Measurements from ENCODE around the gene IFI35. TPM values are rescaled to one million over a fixed set of nuclear protein-coding genes. Genes with fewer than 3 reads are reported as not detected.
"Not testable (repeated sequence)": the region's sequence is repeated elsewhere in the genome, so short reads cannot be mapped to it uniquely, and the experiment has no call there.

The IFI35 gene
- total and polyA plus RNA-seq, 8 donors = 17.5 to 41.5 (median 19.6) TPM

- ATAC-seq (no peak), DNase-seq (no peak)
- Histone ChIP-seq H3K4me1 (no peaks in the 10 kb centered on the region), H3K36me3 (peaks cover 0 to 40% of the 10 kb centered on the region in 2 donors), H3K9me3 (no peaks in the 10 kb centered on the region), H3K27me3 (no peaks in the 10 kb centered on the region), H3K4me3 (no peak overlapping the region), H3K27ac (no peak overlapping the region)
- TF ChIP-seq CTCF (IDR thresholded peaks at IDR 0.05) = no peak
- intact Hi-C loops (cut with DNase I) = no loop called here
These were observed 45.4 kb downstream of the IFI35 start for GRCh38 chr17:43051969-43052368.

GRCh38 chr17:43053008-43053407 is 46.4 kb downstream of the IFI35 start:
- H3K4me1 ChIP-seq; H3K9me3 ChIP-seq; ATAC-seq; H3K27me3 ChIP-seq; intact Hi-C loops (cut with DNase I); H3K27ac ChIP-seq; H3K4me3 ChIP-seq; DNase-seq: not testable (repeated sequence)
- peaks cover 0 to 42% of the 10 kb centered on the region in 2 donors for H3K36me3 ChIP-seq

GRCh38 chr17:43056051-43056450 is 49.5 kb downstream of the IFI35 start:
- TF ChIP-seq CTCF (IDR thresholded peaks at IDR 0.05) = no peak
- Histone ChIP-seq H3K4me1 (no peaks in the 10 kb centered on the region), H3K27me3 (no peaks in the 10 kb centered on the region), H3K9me3 (no peaks in the 10 kb centered on the region), H3K36me3 (peaks cover 0 to 30% of the 10 kb centered on the region in 2 donors), H3K27ac (no peak overlapping the region), H3K4me3 (no peak overlapping the region)
- DNase-seq = peak in 1 of 4 donors; percentile 34
- ATAC-seq = no peak
- intact Hi-C loops (cut with DNase I) = no loop called here

GRCh38 chr17:43062984-43063638 is 56.5 kb downstream of the IFI35 start:
- Histone ChIP-seq H3K36me3 (peaks cover 0 to 16% of the 10 kb centered on the region in 2 donors), H3K27ac (no peak overlapping the region), H3K27me3 (no peaks in the 10 kb centered on the region), H3K9me3 (no peaks in the 10 kb centered on the region), H3K4me1 (no peaks in the 10 kb centered on the region), H3K4me3 (no peak overlapping the region)
- TF ChIP-seq CTCF (IDR thresholded peaks at IDR 0.05) = no peak
- intact Hi-C loops (cut with DNase I) = no loop called here
- ATAC-seq (no peak), DNase-seq (no peak)

Other genes starting within 250 kb of the IFI35 start
- 10 to 100 TPM; 76.1 to 95.4 TPM for gene RAMP2, start 245.6 kb upstream of the IFI35 start, total RNA-seq
- 100 to 1,000 TPM; 153 to 213 (median 182) TPM for gene RAMP2, start 245.6 kb upstream of the IFI35 start, polyA plus RNA-seq (ENCODE audit: insufficient read length in 6 of 6)
- gene VPS25, start 233.3 kb upstream of the IFI35 start, total RNA-seq = 10 to 100 TPM; 54.8 to 55.3 TPM
- 10 to 100 TPM; 62.1 to 72.7 (median 69.0) TPM for gene VPS25, start 233.3 kb upstream of the IFI35 start, polyA plus RNA-seq (ENCODE audit: insufficient read length in 6 of 6)
- under 1 TPM in 1 of 2 donors, not detected in 1; 0.21 TPM for gene WNK4, start 226.2 kb upstream of the IFI35 start, total RNA-seq
- 1 to 10 TPM in 5 of 6 donors, under 1 TPM in 1; 0.60 to 2.5 (median 1.9) TPM for gene WNK4, start 226.2 kb upstream of the IFI35 start, polyA plus RNA-seq (ENCODE audit: insufficient read length in 6 of 6)
- 10 to 100 TPM; 59.1 to 83.1 TPM for gene COA3, start 208.1 kb upstream of the IFI35 start, total RNA-seq
- 10 to 100 TPM; 87.2 to 96.2 (median 91.4) TPM for gene COA3, start 208.1 kb upstream of the IFI35 start, polyA plus RNA-seq (ENCODE audit: insufficient read length in 6 of 6)
- gene CNTD1, start 207.9 kb upstream of the IFI35 start, total RNA-seq = 1 to 10 TPM in 1 of 2 donors, not detected in 1; 1.5 TPM
- gene CNTD1, start 207.9 kb upstream of the IFI35 start, polyA plus RNA-seq (ENCODE audit: insufficient read length in 6 of 6) = 1 to 10 TPM; 1.8 to 3.4 (median 2.6) TPM
- 10 to 100 TPM; 63.8 to 82.6 TPM for gene BECN1, start 182.5 kb upstream of the IFI35 start, total RNA-seq
- gene BECN1, start 182.5 kb upstream of the IFI35 start, polyA plus RNA-seq (ENCODE audit: insufficient read length in 6 of 6) = 10 to 100 TPM; 65.0 to 77.0 (median 69.8) TPM
- gene PSME3, start 173.4 kb upstream of the IFI35 start, total RNA-seq = 100 to 1,000 TPM in 1 of 2 donors, 10 to 100 TPM in 1; 95.7 to 131 TPM
- 10 to 100 TPM; 66.2 to 92.9 (median 78.0) TPM for gene PSME3, start 173.4 kb upstream of the IFI35 start, polyA plus RNA-seq (ENCODE audit: insufficient read length in 6 of 6)
- gene AOC2, start 162.2 kb upstream of the IFI35 start, total RNA-seq = 1 to 10 TPM; 2.1 to 2.6 TPM
- gene AOC2, start 162.2 kb upstream of the IFI35 start, polyA plus RNA-seq (ENCODE audit: insufficient read length in 6 of 6) = 1 to 10 TPM; 1.7 to 3.1 (median 2.7) TPM
- gene AOC3, start 155.6 kb upstream of the IFI35 start, total RNA-seq = 100 to 1,000 TPM in 1 of 2 donors, 10 to 100 TPM in 1; 56.6 to 155 TPM
- 100 to 1,000 TPM; 149 to 186 (median 159) TPM for gene AOC3, start 155.6 kb upstream of the IFI35 start, polyA plus RNA-seq (ENCODE audit: insufficient read length in 6 of 6)
- not detected for gene G6PC1, start 106.0 kb upstream of the IFI35 start, total RNA-seq
- gene G6PC1, start 106.0 kb upstream of the IFI35 start, polyA plus RNA-seq (ENCODE audit: insufficient read length in 6 of 6) = under 1 TPM in 3 of 6 donors, not detected in 3; 0.06 to 0.17 (median 0.10) TPM
- gene AARSD1, start 42.3 kb upstream of the IFI35 start, total RNA-seq = 10 to 100 TPM; 27.5 to 34.7 TPM
- gene AARSD1, start 42.3 kb upstream of the IFI35 start, polyA plus RNA-seq (ENCODE audit: insufficient read length in 6 of 6) = 10 to 100 TPM; 66.9 to 91.8 (median 73.2) TPM
- under 1 TPM; 0.26 to 0.65 TPM for gene PTGES3L, start 26.7 kb upstream of the IFI35 start, total RNA-seq
- 1 to 10 TPM; 1.7 to 3.6 (median 2.3) TPM for gene PTGES3L, start 26.7 kb upstream of the IFI35 start, polyA plus RNA-seq (ENCODE audit: insufficient read length in 6 of 6)
- 10 to 100 TPM; 14.9 to 16.9 TPM for gene RUNDC1, start 26.2 kb upstream of the IFI35 start, total RNA-seq
- gene RUNDC1, start 26.2 kb upstream of the IFI35 start, polyA plus RNA-seq (ENCODE audit: insufficient read length in 6 of 6) = 10 to 100 TPM; 10.3 to 13.4 (median 12.1) TPM
- 100 to 1,000 TPM; 842 to 909 TPM for gene RPL27, start 8.4 kb upstream of the IFI35 start, total RNA-seq
- 1,000 to 10,000 TPM; 1,562 to 1,820 (median 1,675) TPM for gene RPL27, start 8.4 kb upstream of the IFI35 start, polyA plus RNA-seq (ENCODE audit: insufficient read length in 6 of 6)
- 100 to 1,000 TPM; 228 to 257 TPM for gene VAT1, start 15.6 kb downstream of the IFI35 start, total RNA-seq
- 100 to 1,000 TPM; 116 to 154 (median 130) TPM for gene VAT1, start 15.6 kb downstream of the IFI35 start, polyA plus RNA-seq (ENCODE audit: insufficient read length in 6 of 6)
- 1 to 10 TPM in 1 of 2 donors, under 1 TPM in 1; 0.73 to 1.2 TPM for gene RND2, start 18.4 kb downstream of the IFI35 start, total RNA-seq
- 1 to 10 TPM; 1.6 to 2.0 (median 1.8) TPM for gene RND2, start 18.4 kb downstream of the IFI35 start, polyA plus RNA-seq (ENCODE audit: insufficient read length in 6 of 6)
- 10 to 100 TPM; 10.3 to 17.7 TPM for gene BRCA1, start 118.6 kb downstream of the IFI35 start, total RNA-seq
- 10 to 100 TPM; 13.4 to 24.4 (median 19.2) TPM for gene BRCA1, start 118.6 kb downstream of the IFI35 start, polyA plus RNA-seq (ENCODE audit: insufficient read length in 6 of 6)
- 10 to 100 TPM; 62.4 to 78.2 TPM for gene NBR1, start 164.4 kb downstream of the IFI35 start, total RNA-seq
- gene NBR1, start 164.4 kb downstream of the IFI35 start, polyA plus RNA-seq (ENCODE audit: insufficient read length in 6 of 6) = 100 to 1,000 TPM in 5 of 6 donors, 10 to 100 TPM in 1; 95.5 to 125 (median 111) TPM
- 10 to 100 TPM; 14.4 to 26.8 TPM for gene TMEM106A, start 205.1 kb downstream of the IFI35 start, total RNA-seq
- 10 to 100 TPM; 10.6 to 16.9 (median 11.2) TPM for gene TMEM106A, start 205.1 kb downstream of the IFI35 start, polyA plus RNA-seq (ENCODE audit: insufficient read length in 6 of 6)
- under 1 TPM in 1 of 2 donors, not detected in 1; 0.37 TPM for gene CCDC200, start 221.8 kb downstream of the IFI35 start, total RNA-seq
- 10 to 100 TPM; 15.1 to 23.6 (median 18.5) TPM for gene CCDC200, start 221.8 kb downstream of the IFI35 start, polyA plus RNA-seq (ENCODE audit: insufficient read length in 6 of 6)
- 1,000 to 10,000 TPM; 5,610 to 6,821 TPM for gene RNU2-1, start 227.2 kb downstream of the IFI35 start, total RNA-seq
- gene RNU2-1, start 227.2 kb downstream of the IFI35 start, polyA plus RNA-seq (ENCODE audit: insufficient read length in 6 of 6) = 1 to 10 TPM in 5 of 6 donors, not detected in 1; 1.2 to 2.9 (median 1.4) TPM